IPS-20b (cell line): ENCODE results near the gene NRP1.

Experiments used
- H3K27ac ChIP-seq: one replicate; pipeline ENCODE4 v1.5.1; 2013; ENCODE audit warnings: low read length
- H3K27me3 ChIP-seq: 2 replicates; pipeline ENCODE4 v1.6.1; 2013; ENCODE audit warnings: mild to moderate bottlenecking, low read length, inconsistent platforms; ENCODE audit not compliant: insufficient read depth
- H3K36me3 ChIP-seq: 2 replicates; pipeline ENCODE4 v1.6.1; 2013; ENCODE audit warnings: low read depth, mild to moderate bottlenecking, inconsistent platforms, low read length, moderate library complexity; ENCODE audit not compliant: insufficient read depth
- H3K4me1 ChIP-seq: 2 replicates; pipeline ENCODE4 v1.6.1; 2013; ENCODE audit warnings: mild to moderate bottlenecking, control low read depth, inconsistent platforms, low read length, moderate library complexity; ENCODE audit not compliant: insufficient read depth
- H3K4me3 ChIP-seq: 2 replicates; pipeline ENCODE4 v1.5.1; 2013; ENCODE audit warnings: mild to moderate bottlenecking, low read length, inconsistent platforms
- H3K9ac ChIP-seq: 2 replicates; pipeline ENCODE4 v1.6.1; 2013; ENCODE audit warnings: low read depth, mild to moderate bottlenecking, inconsistent platforms, low read length, moderate library complexity
- H3K9me3 ChIP-seq: 2 replicates; pipeline ENCODE4 v1.6.1; 2013; ENCODE audit warnings: mild to moderate bottlenecking, low read depth, low read length, inconsistent platforms; ENCODE audit not compliant: insufficient read depth

Gene NRP1

GRCh38 chr10:33129141-33129995, 205.1 kb downstream of the NRP1 start:
- Histone ChIP-seq H3K4me3 (no peak overlapping the region), H3K9me3 (no peaks in the 10 kb centered on the region), H3K36me3 (no peaks in the 10 kb centered on the region), H3K27me3 (no peaks in the 10 kb centered on the region), H3K4me1 (no peaks in the 10 kb centered on the region; the same call in 1 of the 2 replicates), H3K9ac (no peak overlapping the region), H3K27ac (no peak overlapping the region)

- Histone ChIP-seq H3K27ac (no peak overlapping the region), H3K4me1 (no peaks in the 10 kb centered on the region; the same call in 1 of the 2 replicates), H3K4me3 (no peak overlapping the region), H3K36me3 (no peaks in the 10 kb centered on the region), H3K27me3 (no peaks in the 10 kb centered on the region), H3K9ac (no peak overlapping the region), H3K9me3 (no peaks in the 10 kb centered on the region)
Measured at GRCh38 chr10:33127622-33128021, 206.8 kb downstream of the NRP1 start.
